GM21390 (cell line): ENCODE results near the gene BMP8A.
"Not testable (repeated sequence)": the region's sequence is repeated elsewhere in the genome, so short reads cannot be mapped to it uniquely, and the experiment has no call there.

Source experiments
- ATAC-seq: cut with Tn5 transposase; IDR thresholded peaks from one replicate; pipeline ENCODE4 v1.9.1; 2021; ENCODE audit not compliant: unreplicated experiment

The BMP8A gene

DNA sequence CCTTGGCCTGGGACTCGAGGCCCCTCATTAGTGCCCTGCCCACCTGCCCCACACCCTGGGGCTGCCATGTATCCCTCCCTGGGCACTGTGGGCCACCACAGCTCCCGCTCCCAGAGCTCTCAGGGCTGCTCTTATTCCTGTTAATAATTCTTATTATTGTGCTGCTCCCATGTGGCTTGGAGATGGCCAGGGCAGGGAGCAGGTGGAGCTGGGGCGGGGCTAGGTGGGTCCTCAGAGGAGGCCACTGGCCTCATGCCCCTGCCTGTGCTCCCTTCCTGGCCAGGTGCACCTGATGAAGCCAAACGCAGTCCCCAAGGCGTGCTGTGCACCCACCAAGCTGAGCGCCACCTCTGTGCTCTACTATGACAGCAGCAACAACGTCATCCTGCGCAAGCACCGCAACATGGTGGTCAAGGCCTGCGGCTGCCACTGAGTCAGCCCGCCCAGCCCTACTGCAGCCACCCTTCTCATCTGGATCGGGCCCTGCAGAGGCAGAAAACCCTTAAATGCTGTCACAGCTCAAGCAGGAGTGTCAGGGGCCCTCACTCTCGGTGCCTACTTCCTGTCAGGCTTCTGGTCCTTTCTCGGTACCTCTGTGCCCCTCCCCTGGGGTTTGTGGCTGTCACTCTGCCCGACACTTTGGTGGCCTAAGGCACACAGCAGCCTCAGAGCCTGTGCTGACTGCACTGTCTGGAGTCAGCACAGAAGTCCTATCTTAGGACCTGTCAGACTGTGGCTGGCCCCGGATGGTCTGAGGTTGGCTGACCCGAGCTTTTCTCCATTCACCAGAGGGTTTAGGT, 34.1 kb downstream of the BMP8A start:
- peak; percentile 95 for ATAC-seq

DNA sequence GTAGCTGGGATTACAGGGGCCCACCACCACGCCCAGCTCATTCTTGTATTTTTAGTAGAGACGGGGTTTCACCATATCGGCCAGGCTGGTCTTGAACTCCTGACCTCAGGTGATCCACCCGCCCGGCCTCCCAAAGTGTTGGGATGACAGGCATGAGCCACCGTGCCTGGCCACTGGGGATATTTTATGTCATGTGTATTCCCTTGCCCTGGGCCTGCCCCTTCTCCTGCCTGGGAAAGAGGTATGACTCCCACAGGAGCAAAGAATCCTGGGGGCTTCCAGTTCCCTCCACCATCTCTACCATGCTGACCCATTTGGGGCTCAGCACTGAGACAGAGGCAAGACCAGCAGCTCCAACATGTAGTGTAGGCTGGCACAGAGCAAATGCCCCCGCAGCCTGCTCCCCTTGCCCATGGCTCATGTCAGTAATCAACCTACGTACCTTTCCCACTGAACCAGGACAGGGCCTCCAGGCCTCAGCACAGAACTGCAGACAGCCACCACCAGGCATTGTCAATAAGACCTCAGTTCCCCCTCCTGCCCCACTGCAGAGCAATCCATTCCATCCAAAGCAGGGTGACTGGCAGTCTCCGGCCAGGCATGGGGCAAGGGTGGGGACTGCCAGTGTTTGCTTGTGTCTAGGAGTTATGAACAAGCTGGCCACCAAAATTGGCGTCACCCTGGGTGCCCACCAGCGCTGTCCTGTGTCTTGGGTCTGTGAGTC, 35.2 kb downstream of the BMP8A start:
- no peak for ATAC-seq

DNA sequence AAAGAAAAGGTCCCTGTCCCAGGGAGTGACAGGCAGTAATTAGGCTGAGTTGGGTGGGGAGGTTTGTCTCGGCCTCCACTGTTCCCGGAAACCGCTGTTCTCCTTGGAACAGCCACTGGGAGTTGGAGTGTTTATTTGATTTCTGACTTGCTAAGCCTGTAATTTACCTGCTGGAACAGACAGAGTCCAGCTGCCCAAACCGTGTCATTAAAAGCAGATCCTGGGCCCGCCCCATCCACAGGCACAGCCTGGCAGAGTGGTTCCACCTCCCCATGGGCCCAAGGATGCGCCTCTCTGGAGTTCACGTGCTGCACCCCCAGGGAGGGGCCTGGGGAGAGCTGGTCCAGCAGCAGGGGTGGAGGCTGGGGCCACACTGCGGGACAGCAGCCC, 35.7 kb downstream of the BMP8A start:
- ATAC-seq = not testable (repeated sequence)

DNA sequence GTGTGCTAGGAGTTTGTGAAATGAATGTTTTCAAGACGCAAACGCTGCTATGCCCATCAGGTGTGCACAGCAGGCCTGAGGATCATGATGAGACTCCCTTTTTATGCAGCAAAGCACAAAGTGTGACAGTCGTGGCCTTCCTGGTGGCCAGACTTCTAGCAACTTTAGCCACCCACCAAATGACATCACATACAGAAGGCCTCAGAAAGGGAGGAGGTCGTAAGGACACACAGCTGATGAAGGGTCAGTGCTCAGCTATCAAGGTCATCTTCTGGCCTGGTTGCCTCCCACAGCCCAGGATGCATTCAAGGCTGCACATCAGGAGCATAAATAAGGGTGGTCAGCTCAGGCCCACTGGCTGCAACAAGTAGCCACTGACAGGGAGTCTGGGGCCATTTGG, 36.6 kb downstream of the BMP8A start:
- no peak for ATAC-seq

DNA sequence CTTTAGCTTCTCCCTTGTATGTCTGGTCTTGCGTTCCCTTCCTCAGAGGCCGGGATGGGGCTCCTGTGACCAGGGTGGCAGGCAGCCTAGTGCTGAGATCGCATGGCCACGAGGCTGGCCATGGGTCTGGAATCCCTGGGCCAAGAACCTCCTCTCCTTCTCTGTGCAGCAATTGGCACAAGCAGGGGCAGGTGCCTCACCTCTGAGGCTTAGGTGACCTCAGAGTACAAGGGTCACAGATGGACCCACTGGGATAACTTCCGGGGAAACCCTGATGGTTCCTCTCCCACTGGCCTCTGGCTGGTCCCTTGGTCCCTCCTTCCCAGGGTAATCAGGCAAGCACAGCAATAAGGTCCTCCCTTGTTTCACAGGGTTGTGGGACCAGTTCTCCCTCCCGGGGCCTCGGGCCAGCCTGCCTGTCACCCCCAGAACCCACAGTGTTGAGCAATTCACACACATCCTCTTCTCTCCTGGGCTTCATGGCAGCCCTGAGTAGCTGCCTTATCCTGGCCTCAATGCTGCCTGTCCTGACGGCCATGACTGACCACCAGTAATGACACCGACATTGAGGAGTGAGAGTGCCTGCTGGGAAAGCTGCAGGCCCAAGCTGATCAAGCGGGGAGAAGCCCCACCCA, 38.6 kb downstream of the BMP8A start:
- ATAC-seq = no peak

DNA sequence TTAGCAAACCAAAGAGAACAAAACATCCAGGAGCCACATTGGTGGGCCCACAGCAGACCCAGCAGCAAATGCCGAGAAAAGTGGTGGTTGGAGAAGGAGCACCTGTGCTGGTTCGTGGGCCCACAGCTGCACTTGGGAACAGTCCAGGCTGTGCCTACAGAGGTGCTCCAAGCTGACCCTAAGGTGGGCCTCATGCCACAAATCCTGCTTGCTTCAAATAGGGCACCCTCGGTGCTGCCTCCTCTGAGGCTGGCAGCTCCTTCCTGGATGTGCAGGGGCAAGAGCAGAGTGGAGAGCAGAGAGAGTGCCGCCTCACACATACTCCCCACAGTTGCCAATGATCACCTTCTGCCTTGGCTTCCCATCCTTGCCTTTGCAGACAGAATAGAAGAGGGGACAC, 40.1 kb downstream of the BMP8A start:
- no peak for ATAC-seq

DNA sequence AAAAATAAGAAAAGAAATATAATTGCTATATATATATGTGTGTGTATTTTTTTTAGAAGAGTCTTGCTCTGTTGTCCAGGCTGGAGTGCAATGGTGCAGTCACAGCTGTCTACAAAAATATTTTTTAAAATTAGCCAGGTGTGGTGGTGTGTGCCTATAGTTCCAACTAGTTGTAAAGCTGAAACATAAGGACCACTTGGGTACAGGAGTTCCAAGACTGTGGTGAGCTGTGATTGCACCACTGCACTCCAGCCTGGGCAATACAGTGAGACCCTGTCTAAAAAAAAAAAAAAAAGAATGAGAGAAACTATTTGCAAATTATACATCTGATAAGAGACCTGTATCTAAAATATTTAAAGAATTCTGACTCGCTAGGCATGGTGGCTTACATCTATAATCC, 42.0 kb downstream of the BMP8A start:
- no peak for ATAC-seq

DNA sequence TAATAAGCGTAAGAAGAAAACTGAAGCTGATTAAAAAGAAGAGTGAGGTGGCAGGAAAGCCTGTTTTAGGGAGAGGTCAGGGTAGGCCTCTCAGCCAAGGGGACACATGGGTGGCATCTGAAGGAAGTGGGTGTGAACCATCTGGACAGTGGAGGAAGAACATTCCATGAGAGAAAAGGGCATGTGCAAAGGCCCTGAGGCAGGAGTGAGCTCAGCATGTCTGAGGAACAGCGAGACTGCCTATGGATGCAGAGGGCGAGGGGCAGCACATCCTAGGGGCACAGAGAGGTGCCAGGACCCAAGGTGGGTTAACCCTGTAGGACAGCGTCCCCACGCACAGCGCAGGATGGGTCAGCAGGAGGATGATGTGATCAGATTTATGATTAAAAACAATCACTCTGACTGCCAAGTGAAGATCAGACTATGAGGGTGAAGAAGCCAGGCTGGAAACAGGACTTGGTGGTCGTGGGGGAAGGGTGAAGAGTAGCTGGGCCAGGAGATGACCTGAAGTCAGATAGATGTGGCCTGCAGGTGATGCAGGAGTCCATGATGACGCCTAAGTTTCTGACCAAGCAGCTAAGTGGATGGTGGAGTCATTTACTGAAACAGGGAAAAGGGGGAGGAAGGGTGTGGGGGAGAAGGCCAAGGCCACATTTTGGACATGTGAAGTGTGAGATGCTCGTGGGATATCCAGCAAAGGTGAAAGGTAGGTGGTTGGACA, 47.3 kb downstream of the BMP8A start:
- ATAC-seq = no peak

DNA sequence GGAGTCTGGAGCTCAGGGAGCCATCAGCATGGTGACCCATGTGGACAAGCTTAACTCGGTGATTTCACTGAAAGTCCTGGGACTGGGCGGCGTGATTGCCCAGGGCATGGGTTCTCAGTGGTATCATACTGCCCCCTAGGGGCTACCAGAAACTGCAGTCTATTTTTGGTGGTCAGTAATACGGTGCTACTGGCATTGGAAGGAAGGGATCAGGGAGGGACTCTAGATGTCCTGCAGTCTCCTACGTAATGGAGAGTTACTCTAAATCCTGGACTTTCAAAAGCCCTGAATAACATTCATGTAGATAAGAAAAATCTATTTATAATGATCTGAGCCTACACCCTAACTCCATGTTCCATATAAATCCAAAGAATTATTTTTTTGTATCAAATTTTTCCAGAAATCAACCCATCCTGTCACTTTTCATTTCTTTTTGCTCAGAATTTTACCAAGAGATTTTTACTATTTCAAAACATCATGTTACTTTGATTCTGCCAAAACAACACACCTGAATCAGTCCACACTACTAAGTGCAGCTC, 47.9 kb downstream of the BMP8A start:
- ATAC-seq = no peak

DNA sequence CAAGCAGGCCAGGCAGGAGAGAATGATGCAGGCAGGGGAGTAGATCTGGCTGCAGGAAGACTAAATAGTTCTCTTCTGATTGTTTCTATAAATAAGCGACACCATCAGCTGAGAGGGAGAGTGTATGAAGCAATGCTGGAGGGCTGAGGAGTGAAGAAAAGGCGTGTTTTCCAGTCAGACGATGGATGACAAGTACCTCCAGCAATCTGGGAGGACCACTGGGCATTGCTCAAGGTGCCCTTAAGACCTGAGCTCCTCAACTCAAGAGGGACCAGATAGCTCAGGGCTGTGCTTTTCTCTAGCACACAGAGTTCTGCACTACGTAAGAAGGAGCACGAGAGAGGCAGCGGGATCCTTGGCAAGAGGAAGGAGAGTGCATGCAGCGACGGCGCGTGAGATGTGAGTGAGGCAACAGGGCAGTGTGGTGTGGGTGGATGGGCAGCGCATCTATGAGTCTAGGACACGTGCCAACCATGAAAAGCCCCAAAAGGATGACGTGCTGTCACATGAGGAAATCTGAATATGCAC, 49.1 kb downstream of the BMP8A start:
- ATAC-seq = no peak

DNA sequence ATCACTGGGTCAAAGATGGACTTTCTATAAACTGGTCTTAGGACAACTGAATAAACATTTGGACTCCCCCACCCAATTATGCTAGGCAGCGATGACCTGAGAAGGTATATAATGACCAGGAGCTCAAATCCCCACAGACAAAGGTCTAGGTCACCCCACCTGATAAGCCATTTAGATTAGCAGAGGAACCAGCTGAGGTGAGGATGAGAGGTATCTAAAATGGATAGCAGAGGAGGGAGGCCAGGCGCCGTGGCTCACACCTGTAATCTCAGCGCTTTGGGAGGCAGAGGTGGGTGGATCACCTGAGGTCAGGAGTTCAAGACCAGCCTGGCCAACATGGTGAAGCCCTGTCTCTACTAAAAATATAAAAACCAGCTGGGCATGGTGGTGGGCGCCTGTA, 51.5 kb downstream of the BMP8A start:
- ATAC-seq = no peak

DNA sequence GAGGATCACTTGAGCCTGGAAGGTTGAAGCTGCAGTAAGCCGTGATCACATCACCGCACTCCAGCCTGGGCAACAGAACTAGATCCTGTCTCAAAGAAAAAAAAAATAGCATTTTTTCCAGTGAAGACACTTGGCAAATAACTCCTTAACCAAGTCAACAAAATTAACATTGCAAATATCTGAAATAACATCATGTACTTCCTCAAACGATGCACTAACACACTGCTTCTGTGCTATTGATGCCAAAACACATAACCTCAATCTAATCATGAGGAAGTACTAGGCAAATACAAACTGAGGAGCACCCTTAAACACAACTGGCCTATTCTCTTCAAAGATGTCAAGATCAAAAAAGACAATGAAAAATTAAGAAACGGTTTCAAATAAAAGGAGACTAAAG, 52.9 kb downstream of the BMP8A start:
- no peak for ATAC-seq

DNA sequence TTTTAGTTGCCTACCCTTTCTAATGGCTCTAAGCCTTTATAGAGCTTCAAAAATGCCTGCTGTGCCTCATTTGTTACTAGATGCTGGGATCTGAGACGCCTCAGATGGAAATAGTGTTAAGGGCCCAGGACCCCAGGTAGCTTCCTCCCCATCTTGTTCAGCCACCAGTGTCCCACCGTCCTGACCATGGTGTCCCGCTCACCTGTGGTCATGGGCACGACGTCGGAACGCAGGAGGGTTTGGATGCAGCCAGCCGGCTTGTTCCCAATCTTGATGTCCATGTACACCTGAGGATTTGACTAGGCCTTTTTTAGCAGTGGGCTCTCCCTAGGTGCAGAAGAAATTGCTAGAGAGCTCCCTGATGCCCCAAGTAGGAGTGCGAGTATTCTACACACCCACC, 54.1 kb downstream of the BMP8A start:
- ATAC-seq = no peak

DNA sequence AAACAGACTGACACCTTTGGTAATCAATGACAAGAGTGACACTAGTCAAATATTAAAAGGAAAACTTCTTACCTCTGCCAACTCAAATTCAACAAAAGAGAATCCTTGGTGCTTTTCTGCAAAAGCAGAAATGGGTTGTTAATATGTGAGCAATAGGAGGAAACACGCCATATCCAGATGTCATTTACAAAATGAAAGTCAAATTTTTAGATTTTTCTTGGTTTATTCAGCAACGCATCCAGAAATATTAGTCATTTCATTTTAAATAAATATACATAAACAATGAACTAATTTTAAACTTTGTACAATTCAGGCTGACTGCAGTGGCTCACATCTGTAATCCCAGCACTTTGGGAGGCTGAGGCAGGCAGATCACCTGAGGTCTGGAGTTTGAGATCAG, 62.8 kb downstream of the BMP8A start:
- no peak for ATAC-seq

DNA sequence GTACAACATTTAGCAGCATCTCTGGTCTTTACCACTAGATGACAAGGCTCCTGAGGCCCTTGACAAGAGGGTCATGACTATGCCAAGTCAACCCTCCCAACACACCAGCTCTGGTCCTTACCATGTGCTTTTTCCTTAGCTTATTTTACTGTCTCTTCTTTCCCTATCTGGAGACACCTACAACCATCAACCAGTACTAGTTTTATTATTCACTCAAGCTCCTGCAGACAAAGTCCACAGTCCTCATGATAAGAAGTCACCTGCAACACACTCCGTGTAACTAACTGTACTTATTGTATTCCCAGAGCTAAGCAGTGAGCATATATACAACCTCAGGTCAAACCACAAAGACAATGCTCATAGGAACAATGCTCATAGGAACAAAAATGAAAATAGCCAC, 69.8 kb downstream of the BMP8A start:
- no peak for ATAC-seq

DNA sequence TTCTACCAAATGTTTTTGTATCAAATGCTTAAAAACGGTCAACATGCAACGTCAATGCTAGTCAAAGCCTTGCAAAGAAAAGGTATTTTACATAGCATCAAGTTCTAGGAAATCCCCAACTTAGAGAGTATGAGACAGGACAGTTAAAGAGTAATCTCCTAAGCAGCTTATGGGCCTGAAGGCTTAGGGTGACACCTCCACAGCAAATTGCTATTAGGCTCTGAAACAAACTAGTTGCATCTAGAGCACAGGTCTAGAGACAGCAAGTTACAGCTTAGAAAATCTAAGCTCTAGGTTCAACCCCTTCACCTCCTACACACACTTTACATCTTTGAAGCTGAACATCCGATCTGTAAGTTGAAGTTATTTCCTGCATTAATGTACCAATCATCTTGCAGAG, 71.5 kb downstream of the BMP8A start:
- ATAC-seq = no peak

DNA sequence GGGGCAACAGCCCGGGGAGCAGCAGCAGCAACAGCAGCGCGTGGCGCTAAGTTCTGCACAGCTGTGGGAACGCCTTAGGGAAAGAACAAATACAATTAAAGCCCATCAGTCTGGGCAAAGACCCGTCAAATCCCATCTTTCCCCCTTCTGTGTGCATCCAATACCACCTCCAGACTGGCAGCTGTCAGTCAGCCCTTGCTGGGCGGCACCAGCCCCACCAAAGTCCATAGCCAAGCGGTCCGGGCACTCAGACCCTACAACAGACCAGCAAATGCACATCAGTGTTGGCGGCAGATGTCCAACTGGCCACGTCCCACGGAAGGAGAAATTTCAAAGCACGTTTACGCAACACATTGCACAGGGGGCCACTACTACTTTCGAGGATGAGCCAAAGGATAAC, 72.2 kb downstream of the BMP8A start:
- ATAC-seq = no peak

DNA sequence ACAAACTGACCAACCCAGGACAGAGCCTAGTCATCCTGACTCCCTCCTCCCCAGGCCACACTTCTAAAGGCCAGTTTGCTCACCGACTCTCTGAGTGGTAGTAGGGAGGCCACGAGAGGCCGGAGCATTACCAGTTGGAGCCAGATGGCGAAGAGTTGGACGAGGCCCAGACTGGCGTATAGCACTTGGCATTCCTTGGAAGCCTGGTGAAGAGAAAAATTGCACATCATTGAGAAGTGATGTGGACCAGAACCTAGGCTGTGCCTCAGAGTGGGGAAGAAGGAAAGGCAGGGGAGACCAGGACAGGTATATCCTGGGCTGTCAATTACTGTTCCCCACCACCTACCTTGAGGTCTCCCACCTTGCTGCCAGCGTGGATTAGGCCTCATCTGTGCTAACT, 72.9 kb downstream of the BMP8A start:
- no peak for ATAC-seq

DNA sequence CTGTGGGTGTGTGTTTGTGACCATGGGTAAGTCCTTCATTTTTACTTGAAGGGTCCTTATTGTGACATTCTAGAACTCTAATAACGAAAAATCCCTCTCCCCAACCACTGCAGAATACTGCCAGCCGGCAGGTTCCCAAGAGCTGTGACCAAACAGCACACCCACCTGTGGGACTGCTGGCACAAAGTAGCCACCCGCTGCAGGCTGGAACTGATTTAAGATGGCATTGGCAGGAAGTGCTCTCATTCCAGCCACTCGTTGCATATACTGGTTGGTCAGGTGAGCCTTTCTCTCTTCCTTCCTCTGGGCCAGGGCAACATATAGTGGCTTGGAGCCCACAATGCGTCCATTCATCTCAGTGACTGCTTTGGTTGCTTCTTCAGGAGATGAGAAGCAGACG, 73.5 kb downstream of the BMP8A start:
- no peak for ATAC-seq

DNA sequence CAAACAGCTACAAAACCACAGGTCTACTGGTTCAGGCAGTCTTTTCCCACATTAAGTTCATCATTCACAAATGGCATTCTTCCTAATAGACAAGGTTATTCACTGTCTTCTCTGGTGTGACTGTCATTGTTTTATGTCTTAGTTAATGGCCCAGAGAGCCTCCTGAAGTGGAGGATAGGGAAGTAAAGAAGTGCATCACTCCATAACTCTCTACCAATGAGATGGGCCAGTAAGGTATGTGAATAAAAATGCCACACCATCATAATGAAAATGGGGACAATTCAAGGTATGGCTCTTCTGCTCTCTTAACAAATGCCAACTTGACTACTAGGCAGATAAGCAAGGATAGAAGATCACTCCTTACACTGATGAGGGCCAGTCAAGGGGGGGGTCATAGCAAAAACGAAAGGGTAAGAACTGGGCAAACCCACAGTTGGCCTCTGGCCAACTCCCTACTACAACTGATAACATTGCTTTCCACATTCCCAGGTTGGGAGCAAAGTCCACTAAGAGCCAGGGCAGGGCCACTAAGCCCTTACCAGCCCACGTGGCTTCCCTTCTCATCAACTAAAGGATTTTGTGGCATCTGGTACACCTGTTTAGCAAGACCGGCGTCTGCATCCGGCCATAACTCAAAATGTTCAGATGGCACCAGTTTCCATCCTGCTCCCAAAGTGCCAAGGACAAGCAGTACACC, 75.2 kb downstream of the BMP8A start:
- no peak for ATAC-seq
